Body of pancreas (tissue), 4 donors: ENCODE results near the gene PLXNC1. TPM values are rescaled to one million over a fixed set of nuclear protein-coding genes. Genes with fewer than 3 reads are reported as not detected.

Experiments
- ATAC-seq: fragments of 150-250 bp; one replicate; pipeline ENCODE4 v1.9.1; 2016
- DNase-seq, 4 donors: peaks; one replicate each; pipeline ENCODE4 v3.0.0-alpha.2; 2019
- H3K27ac ChIP-seq, 4 donors: fragments of 200-600 bp; sonication (generic); 1 replicate in 3 of 4; 2 replicates in 1 of 4; pipeline versions ENCODE4 v1.5.1 to v1.6.1; 2016 to 2019; ENCODE audit warnings: mild to moderate bottlenecking in 1 of 4, mixed read lengths in 1 of 4, moderate library complexity in 1 of 4
- H3K27me3 ChIP-seq, 2 donors: fragments of 200-600 bp; sonication (generic); one replicate each; pipeline ENCODE4 v1.6.0; 2016; ENCODE audit warnings: mild to moderate bottlenecking in 1 of 2
- H3K36me3 ChIP-seq, 2 donors: fragments of 200-600 bp; sonication (generic); replicated peaks in 1 of 2; 2 replicates each; pipeline ENCODE4 v1.5.1; 2016; ENCODE audit warnings: low read depth in 2 of 2; ENCODE audit not compliant: insufficient read depth in 1 of 2
- H3K4me1 ChIP-seq: fragments of 200-600 bp; sonication (generic); one replicate; pipeline ENCODE4 v1.6.0; 2016
- H3K4me3 ChIP-seq, 2 donors: fragments of 200-600 bp; sonication (generic); 1 replicate in 1 of 2; 2 replicates in 1 of 2; pipeline ENCODE4 v1.5.1; 2016 to 2019
- H3K9me3 ChIP-seq, 3 donors: fragments of 200-600 bp; sonication (generic); 1 replicate in 2 of 3; 2 replicates in 1 of 3; pipeline ENCODE4 v1.5.1; 2016
- POLR2A ChIP-seq, 3 donors: fragments of 450-650 bp; IDR thresholded peaks; one replicate each; pipeline ENCODE4 v1.6.1; 2016; ENCODE audit warnings: antibody characterized with exemption in 3 of 3, mild to moderate bottlenecking in 2 of 3
- WGBS, 2 donors: methylation state at CpG; one replicate each; pipeline ENCODE4 v1.1.5; 2017; 5-methylcytosine and 5-hydroxymethylcytosine counted together
- intact Hi-C: fragments of 100-400 bp; cut with DNase I; formaldehyde crosslinking; loops from one replicate; pipeline ENCODE4 v1.15.1; 2023
- total RNA-seq, 2 donors: library from RNA; depleted of rRNA; stranded (reverse); fragments of >200 nt; gene quantifications; one replicate each; pipeline ENCODE4 v1.1.0, GENCODE V29; 2016
- TF ChIP-seq, protein P1 (sequence below), 7 experiments: fragments of 450-650 bp in 4 of 7; fragments of 200-600 bp in 3 of 7; sonication (generic) in 3 of 7; IDR thresholded peaks; one replicate each; pipeline ENCODE4 v1.5.1; 2016 to 2019; ENCODE audit warnings: antibody characterized with exemption in 7 of 7

The PLXNC1 gene
- total RNA-seq, 2 donors from 2014 or later, result 3.9 to 4.9 TPM

DNA sequence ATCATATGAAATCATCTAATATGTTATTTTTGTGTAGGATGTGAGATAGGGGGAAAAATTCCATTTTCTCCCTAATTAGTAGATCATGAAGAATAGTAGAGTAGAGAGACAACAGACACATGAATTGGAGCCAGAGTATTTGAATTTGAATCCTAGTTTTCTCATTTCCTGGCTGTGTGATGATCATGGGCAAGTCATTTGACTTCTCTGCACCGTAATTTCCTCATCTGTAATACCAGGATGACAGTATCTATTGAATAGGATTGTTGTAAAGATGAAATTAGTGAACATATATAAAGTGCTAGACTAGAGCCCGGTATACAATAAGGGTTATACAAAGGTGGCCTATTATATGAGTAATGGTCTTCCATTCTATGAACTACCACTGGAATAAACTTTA, 32.2 kb upstream of the PLXNC1 start:
- no peak for ATAC-seq
- no peak overlapping the region for H3K4me3 ChIP-seq
- TF ChIP-seq, protein P1, sequence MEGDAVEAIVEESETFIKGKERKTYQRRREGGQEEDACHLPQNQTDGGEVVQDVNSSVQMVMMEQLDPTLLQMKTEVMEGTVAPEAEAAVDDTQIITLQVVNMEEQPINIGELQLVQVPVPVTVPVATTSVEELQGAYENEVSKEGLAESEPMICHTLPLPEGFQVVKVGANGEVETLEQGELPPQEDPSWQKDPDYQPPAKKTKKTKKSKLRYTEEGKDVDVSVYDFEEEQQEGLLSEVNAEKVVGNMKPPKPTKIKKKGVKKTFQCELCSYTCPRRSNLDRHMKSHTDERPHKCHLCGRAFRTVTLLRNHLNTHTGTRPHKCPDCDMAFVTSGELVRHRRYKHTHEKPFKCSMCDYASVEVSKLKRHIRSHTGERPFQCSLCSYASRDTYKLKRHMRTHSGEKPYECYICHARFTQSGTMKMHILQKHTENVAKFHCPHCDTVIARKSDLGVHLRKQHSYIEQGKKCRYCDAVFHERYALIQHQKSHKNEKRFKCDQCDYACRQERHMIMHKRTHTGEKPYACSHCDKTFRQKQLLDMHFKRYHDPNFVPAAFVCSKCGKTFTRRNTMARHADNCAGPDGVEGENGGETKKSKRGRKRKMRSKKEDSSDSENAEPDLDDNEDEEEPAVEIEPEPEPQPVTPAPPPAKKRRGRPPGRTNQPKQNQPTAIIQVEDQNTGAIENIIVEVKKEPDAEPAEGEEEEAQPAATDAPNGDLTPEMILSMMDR (IDR thresholded peaks at IDR 0.05), result no peak
- no peak for TF ChIP-seq POLR2A (IDR thresholded peaks at IDR 0.05)
- no peaks in the 10 kb centered on the region for H3K4me1 ChIP-seq
- 90% methylated on average over 2 of the region's 2 CpGs for WGBS, 2 donors
- DNase-seq, result no peak
- no peaks in the 10 kb centered on the region for H3K9me3 ChIP-seq
- H3K36me3 ChIP-seq, result no peaks in the 10 kb centered on the region
- no peaks in the 10 kb centered on the region for H3K27me3 ChIP-seq
- H3K27ac ChIP-seq, result no peak overlapping the region
- intact Hi-C loops, result no loop called here

DNA sequence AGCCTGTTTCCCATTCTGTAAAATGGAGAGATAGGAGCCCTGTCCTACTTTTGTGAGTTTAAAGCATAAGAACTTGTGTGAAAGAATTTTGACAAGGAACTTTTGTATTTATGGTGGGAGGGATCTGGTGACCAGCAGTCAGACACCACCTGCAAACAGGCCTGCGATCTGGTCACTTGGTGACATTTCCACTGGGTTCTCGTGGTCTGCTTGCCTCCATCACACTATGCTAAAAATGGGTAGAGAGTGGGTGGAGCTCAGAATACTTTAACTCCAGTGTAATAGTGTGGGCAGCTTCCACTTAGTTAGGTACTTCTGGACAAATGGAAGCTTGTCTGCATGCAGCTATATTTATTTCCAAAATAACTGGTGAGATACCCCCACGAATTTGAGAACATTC, 26.5 kb upstream of the PLXNC1 start:
- no peaks in the 10 kb centered on the region for H3K36me3 ChIP-seq
- no peaks in the 10 kb centered on the region for H3K4me1 ChIP-seq
- H3K27ac ChIP-seq, result no peak overlapping the region
- WGBS, 2 donors, result 34 to 59% methylated on average over 3 of the region's 3 CpGs
- H3K27me3 ChIP-seq, result no peaks in the 10 kb centered on the region
- ATAC-seq (no peak), DNase-seq (no peak)
- no peak overlapping the region for H3K4me3 ChIP-seq
- intact Hi-C loops, result no loop called here
- H3K9me3 ChIP-seq, result no peaks in the 10 kb centered on the region
- no peak for TF ChIP-seq POLR2A (IDR thresholded peaks at IDR 0.05)
- TF ChIP-seq, protein P1 (IDR thresholded peaks at IDR 0.05), result no peak

DNA sequence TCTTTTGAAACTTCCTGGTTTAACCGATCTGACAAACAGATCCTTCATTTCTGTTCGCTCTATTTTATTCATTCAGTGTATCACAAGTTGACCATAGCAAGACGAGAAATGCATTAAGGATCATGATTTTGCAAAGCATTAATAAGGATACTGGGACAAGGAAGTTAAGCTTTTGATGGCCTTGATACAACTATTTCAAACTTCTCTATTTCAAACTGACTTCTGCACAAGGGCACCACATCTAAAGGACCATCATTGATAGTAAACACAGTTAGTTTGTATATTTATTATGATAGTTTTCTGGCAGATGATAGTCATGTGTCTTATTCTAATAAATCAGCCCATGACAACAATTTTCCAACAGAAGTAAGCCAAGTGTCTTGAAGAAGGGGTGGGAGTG, 25.8 kb upstream of the PLXNC1 start:
- WGBS, 2 donors, result 58 to 74% methylated on average over 3 of the region's 3 CpGs
- H3K36me3 ChIP-seq, result no peaks in the 10 kb centered on the region
- no peak overlapping the region for H3K4me3 ChIP-seq
- ATAC-seq, result no peak
- no peak for TF ChIP-seq POLR2A (IDR thresholded peaks at IDR 0.05)
- TF ChIP-seq, protein P1 (IDR thresholded peaks at IDR 0.05), result no peak
- H3K9me3 ChIP-seq, result no peaks in the 10 kb centered on the region
- H3K27me3 ChIP-seq, result no peaks in the 10 kb centered on the region
- intact Hi-C loops, result no loop called here
- DNase-seq, result no peak
- no peak overlapping the region for H3K27ac ChIP-seq
- H3K4me1 ChIP-seq, result no peaks in the 10 kb centered on the region

DNA sequence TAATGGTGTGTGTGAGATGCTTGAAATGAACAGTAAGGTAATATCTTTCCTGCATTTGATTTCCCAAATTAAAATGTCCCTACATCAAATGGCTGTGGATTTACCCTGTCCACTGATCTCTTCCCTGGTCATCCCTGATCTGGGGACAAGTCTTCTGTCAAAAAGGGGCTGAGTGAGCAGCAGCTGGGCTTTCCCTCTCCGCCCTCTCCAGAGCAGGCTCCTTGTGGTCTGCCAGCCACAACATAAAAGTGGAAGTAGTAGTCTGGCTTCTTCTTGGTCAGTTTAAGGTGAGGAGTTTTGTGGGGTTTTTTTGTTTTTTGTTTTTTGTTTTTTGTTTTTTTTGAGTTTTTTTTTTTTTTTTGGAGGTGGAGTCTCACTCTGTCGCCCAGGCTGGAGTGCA, 25.2 kb upstream of the PLXNC1 start:
- intact Hi-C loops, result no loop called here
- Histone ChIP-seq H3K4me3 (no peak overlapping the region), H3K4me1 (no peaks in the 10 kb centered on the region), H3K9me3 (no peaks in the 10 kb centered on the region), H3K27ac (no peak overlapping the region), H3K27me3 (no peaks in the 10 kb centered on the region), H3K36me3 (no peaks in the 10 kb centered on the region)
- 80 to 92% methylated on average over 2 of the region's 2 CpGs for WGBS, 2 donors
- ATAC-seq (no peak), DNase-seq (no peak)
- TF ChIP-seq POLR2A (IDR thresholded peaks at IDR 0.05), result no peak
- TF ChIP-seq, protein P1 (IDR thresholded peaks at IDR 0.05), result no peak

DNA sequence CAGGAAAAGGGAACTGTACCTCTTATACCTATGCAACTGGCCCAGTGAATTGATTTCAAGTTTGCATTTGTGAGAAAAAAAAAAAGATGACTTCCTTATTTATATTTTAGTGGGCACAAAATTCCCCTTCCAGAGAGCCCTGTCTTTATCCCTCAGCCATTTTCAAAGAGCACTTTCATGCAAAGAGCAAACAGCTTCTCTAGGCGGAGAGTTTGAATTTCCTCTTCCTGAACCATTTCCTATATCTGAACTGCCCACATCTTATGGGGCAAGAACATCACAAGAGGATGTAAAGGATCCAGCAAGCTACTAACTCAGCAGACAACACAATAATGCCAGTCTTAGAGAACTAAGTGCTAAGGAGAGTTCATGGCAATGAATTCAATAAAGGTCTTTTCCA, 22.3 kb upstream of the PLXNC1 start:
- no peak overlapping the region for H3K27ac ChIP-seq
- 60 to 82% methylated on average over 1 of the region's 1 CpG for WGBS, 2 donors
- H3K4me3 ChIP-seq, result no peak overlapping the region
- no peak for ATAC-seq
- DNase-seq, result no peak
- intact Hi-C loops, result loop anchor here (5.0 kb wide), 1 partner anchor 401 kb away; no protein-coding TSS in a partner anchor
- H3K4me1 ChIP-seq, result no peaks in the 10 kb centered on the region
- H3K9me3 ChIP-seq, result no peaks in the 10 kb centered on the region
- H3K27me3 ChIP-seq, result no peaks in the 10 kb centered on the region
- TF ChIP-seq, protein P1 (IDR thresholded peaks at IDR 0.05), result no peak
- TF ChIP-seq POLR2A (IDR thresholded peaks at IDR 0.05), result no peak
- H3K36me3 ChIP-seq, result no peaks in the 10 kb centered on the region
